Measurements from ENCODE around the gene PRUNE2.

PRUNE2 gene

GRCh38 chr9:76693912-76694311 lies 212.0 kb downstream of the PRUNE2 start:
- H3K9ac ChIP-seq (ENCODE audit: low read depth in 1 of 2, low read length in 2 of 2) = no peak overlapping the region
- no peaks in the 10 kb centered on the region for H3K27me3 ChIP-seq (ENCODE audit: control insufficient read depth in 2 of 2, insufficient read depth in 2 of 2, low read length in 2 of 2)
- no peak overlapping the region for H3K4me3 ChIP-seq (ENCODE audit: low read length in 2 of 2)
- H3K27ac ChIP-seq (ENCODE audit: low read depth in 2 of 2, low read length in 2 of 2) = no peak overlapping the region
- peaks cover 8 to 13% of the 10 kb centered on the region in 2 donors for H3K4me1 ChIP-seq (ENCODE audit: control insufficient read depth in 2 of 2, insufficient read depth in 2 of 2, low read length in 2 of 2)
- H3K36me3 ChIP-seq (ENCODE audit: control insufficient read depth in 2 of 2, insufficient read depth in 2 of 2, low read length in 2 of 2) = no peaks in the 10 kb centered on the region
- H3K9me3 ChIP-seq (ENCODE audit: control insufficient read depth in 2 of 2, low read length in 2 of 2) = no peaks in the 10 kb centered on the region

- peaks cover 8 to 13% of the 10 kb centered on the region in 2 donors for H3K4me1 ChIP-seq (ENCODE audit: control insufficient read depth in 2 of 2, insufficient read depth in 2 of 2, low read length in 2 of 2)
- no peaks in the 10 kb centered on the region for H3K27me3 ChIP-seq (ENCODE audit: control insufficient read depth in 2 of 2, insufficient read depth in 2 of 2, low read length in 2 of 2)
- no peak overlapping the region for H3K27ac ChIP-seq (ENCODE audit: low read depth in 2 of 2, low read length in 2 of 2)
- no peak overlapping the region for H3K9ac ChIP-seq (ENCODE audit: low read depth in 1 of 2, low read length in 2 of 2)
- H3K4me3 ChIP-seq (ENCODE audit: low read length in 2 of 2) = no peak overlapping the region
- H3K36me3 ChIP-seq (ENCODE audit: control insufficient read depth in 2 of 2, insufficient read depth in 2 of 2, low read length in 2 of 2) = no peaks in the 10 kb centered on the region
- H3K9me3 ChIP-seq (ENCODE audit: control insufficient read depth in 2 of 2, low read length in 2 of 2) = no peaks in the 10 kb centered on the region
These were observed 213.3 kb downstream of the PRUNE2 start for GRCh38 chr9:76692458-76693129.

GRCh38 chr9:76691517-76692313 lies 214.2 kb downstream of the PRUNE2 start:
- Histone ChIP-seq H3K27me3 (ENCODE audit: control insufficient read depth in 2 of 2, insufficient read depth in 2 of 2, low read length in 2 of 2) (no peaks in the 10 kb centered on the region), H3K4me1 (ENCODE audit: control insufficient read depth in 2 of 2, insufficient read depth in 2 of 2, low read length in 2 of 2) (peaks cover 8 to 13% of the 10 kb centered on the region in 2 donors), H3K9me3 (ENCODE audit: control insufficient read depth in 2 of 2, low read length in 2 of 2) (no peaks in the 10 kb centered on the region), H3K4me3 (ENCODE audit: low read length in 2 of 2) (peak overlapping the region; percentile 59 to 60), H3K36me3 (ENCODE audit: control insufficient read depth in 2 of 2, insufficient read depth in 2 of 2, low read length in 2 of 2) (no peaks in the 10 kb centered on the region), H3K9ac (ENCODE audit: low read depth in 1 of 2, low read length in 2 of 2) (peak overlapping the region in 1 of 2 donors; percentile 7), H3K27ac (ENCODE audit: low read depth in 2 of 2, low read length in 2 of 2) (peak overlapping the region in 1 of 2 donors; percentile 13)

GRCh38 chr9:76690973-76691370 lies 214.9 kb downstream of the PRUNE2 start:
- no peak overlapping the region for H3K4me3 ChIP-seq (ENCODE audit: low read length in 2 of 2)
- no peak overlapping the region for H3K9ac ChIP-seq (ENCODE audit: low read depth in 1 of 2, low read length in 2 of 2)
- no peaks in the 10 kb centered on the region for H3K27me3 ChIP-seq (ENCODE audit: control insufficient read depth in 2 of 2, insufficient read depth in 2 of 2, low read length in 2 of 2)
- no peaks in the 10 kb centered on the region for H3K36me3 ChIP-seq (ENCODE audit: control insufficient read depth in 2 of 2, insufficient read depth in 2 of 2, low read length in 2 of 2)
- H3K4me1 ChIP-seq (ENCODE audit: control insufficient read depth in 2 of 2, insufficient read depth in 2 of 2, low read length in 2 of 2) = peaks cover 8 to 13% of the 10 kb centered on the region in 2 donors
- no peaks in the 10 kb centered on the region for H3K9me3 ChIP-seq (ENCODE audit: control insufficient read depth in 2 of 2, low read length in 2 of 2)
- H3K27ac ChIP-seq (ENCODE audit: low read depth in 2 of 2, low read length in 2 of 2) = no peak overlapping the region

- Histone ChIP-seq H3K27me3 (ENCODE audit: control insufficient read depth in 2 of 2, insufficient read depth in 2 of 2, low read length in 2 of 2) (no peaks in the 10 kb centered on the region), H3K9me3 (ENCODE audit: control insufficient read depth in 2 of 2, low read length in 2 of 2) (no peaks in the 10 kb centered on the region), H3K27ac (ENCODE audit: low read depth in 2 of 2, low read length in 2 of 2) (no peak overlapping the region), H3K4me1 (ENCODE audit: control insufficient read depth in 2 of 2, insufficient read depth in 2 of 2, low read length in 2 of 2) (peaks cover 8 to 13% of the 10 kb centered on the region in 2 donors), H3K9ac (ENCODE audit: low read depth in 1 of 2, low read length in 2 of 2) (no peak overlapping the region), H3K4me3 (ENCODE audit: low read length in 2 of 2) (no peak overlapping the region), H3K36me3 (ENCODE audit: control insufficient read depth in 2 of 2, insufficient read depth in 2 of 2, low read length in 2 of 2) (no peaks in the 10 kb centered on the region)
These were observed 215.5 kb downstream of the PRUNE2 start for GRCh38 chr9:76690246-76690972.

- H3K4me1 ChIP-seq (ENCODE audit: control insufficient read depth in 2 of 2, insufficient read depth in 2 of 2, low read length in 2 of 2) = peaks cover 8 to 13% of the 10 kb centered on the region in 2 donors
- no peaks in the 10 kb centered on the region for H3K27me3 ChIP-seq (ENCODE audit: control insufficient read depth in 2 of 2, insufficient read depth in 2 of 2, low read length in 2 of 2)
- H3K27ac ChIP-seq (ENCODE audit: low read depth in 2 of 2, low read length in 2 of 2) = no peak overlapping the region
- no peaks in the 10 kb centered on the region for H3K9me3 ChIP-seq (ENCODE audit: control insufficient read depth in 2 of 2, low read length in 2 of 2)
- no peak overlapping the region for H3K4me3 ChIP-seq (ENCODE audit: low read length in 2 of 2)
- no peak overlapping the region for H3K9ac ChIP-seq (ENCODE audit: low read depth in 1 of 2, low read length in 2 of 2)
- no peaks in the 10 kb centered on the region for H3K36me3 ChIP-seq (ENCODE audit: control insufficient read depth in 2 of 2, insufficient read depth in 2 of 2, low read length in 2 of 2)
These were observed 217.3 kb downstream of the PRUNE2 start for GRCh38 chr9:76688471-76689238.

GRCh38 chr9:76687861-76688391 lies 218.0 kb downstream of the PRUNE2 start:
- H3K27ac ChIP-seq (ENCODE audit: low read depth in 2 of 2, low read length in 2 of 2) = no peak overlapping the region
- no peak overlapping the region for H3K9ac ChIP-seq (ENCODE audit: low read depth in 1 of 2, low read length in 2 of 2)
- H3K9me3 ChIP-seq (ENCODE audit: control insufficient read depth in 2 of 2, low read length in 2 of 2) = no peaks in the 10 kb centered on the region
- peaks cover 8 to 13% of the 10 kb centered on the region in 2 donors for H3K4me1 ChIP-seq (ENCODE audit: control insufficient read depth in 2 of 2, insufficient read depth in 2 of 2, low read length in 2 of 2)
- no peaks in the 10 kb centered on the region for H3K36me3 ChIP-seq (ENCODE audit: control insufficient read depth in 2 of 2, insufficient read depth in 2 of 2, low read length in 2 of 2)
- no peak overlapping the region for H3K4me3 ChIP-seq (ENCODE audit: low read length in 2 of 2)
- H3K27me3 ChIP-seq (ENCODE audit: control insufficient read depth in 2 of 2, insufficient read depth in 2 of 2, low read length in 2 of 2) = no peaks in the 10 kb centered on the region

- Histone ChIP-seq H3K27ac (ENCODE audit: low read depth in 2 of 2, low read length in 2 of 2) (no peak overlapping the region), H3K27me3 (ENCODE audit: control insufficient read depth in 2 of 2, insufficient read depth in 2 of 2, low read length in 2 of 2) (no peaks in the 10 kb centered on the region), H3K4me3 (ENCODE audit: low read length in 2 of 2) (no peak overlapping the region), H3K36me3 (ENCODE audit: control insufficient read depth in 2 of 2, insufficient read depth in 2 of 2, low read length in 2 of 2) (no peaks in the 10 kb centered on the region), H3K9me3 (ENCODE audit: control insufficient read depth in 2 of 2, low read length in 2 of 2) (no peaks in the 10 kb centered on the region), H3K9ac (ENCODE audit: low read depth in 1 of 2, low read length in 2 of 2) (no peak overlapping the region), H3K4me1 (ENCODE audit: control insufficient read depth in 2 of 2, insufficient read depth in 2 of 2, low read length in 2 of 2) (peaks cover 6 to 9% of the 10 kb centered on the region in 2 donors)
These were observed 219.2 kb downstream of the PRUNE2 start for GRCh38 chr9:76686756-76687155.

GRCh38 chr9:76684213-76684612 lies 221.7 kb downstream of the PRUNE2 start:
- Histone ChIP-seq H3K36me3 (ENCODE audit: control insufficient read depth in 2 of 2, insufficient read depth in 2 of 2, low read length in 2 of 2) (no peaks in the 10 kb centered on the region), H3K4me1 (ENCODE audit: control insufficient read depth in 2 of 2, insufficient read depth in 2 of 2, low read length in 2 of 2) (no peaks in the 10 kb centered on the region), H3K4me3 (ENCODE audit: low read length in 2 of 2) (no peak overlapping the region), H3K9ac (ENCODE audit: low read depth in 1 of 2, low read length in 2 of 2) (no peak overlapping the region), H3K9me3 (ENCODE audit: control insufficient read depth in 2 of 2, low read length in 2 of 2) (no peaks in the 10 kb centered on the region), H3K27ac (ENCODE audit: low read depth in 2 of 2, low read length in 2 of 2) (no peak overlapping the region), H3K27me3 (ENCODE audit: control insufficient read depth in 2 of 2, insufficient read depth in 2 of 2, low read length in 2 of 2) (no peaks in the 10 kb centered on the region)
